Activated CD8-positive, alpha-beta T cell treated with anti-CD3 and anti-CD28 coated beads for 36 hours (primary cell): Measurements from ENCODE around the gene SPP2. TPM values are rescaled to one million over a fixed set of nuclear protein-coding genes. Genes with fewer than 3 reads are reported as not detected.

Source experiments
- ATAC-seq: fragments of 200-7000 bp; cut with Tn5 transposase; one replicate; pipeline ENCODE4 v1.10.0; 2021; ENCODE audit warnings: mild to moderate bottlenecking, moderate library complexity
- CTCF ChIA-PET: fragments of 350-600 bp; sonication (Branson Sonifier 250); formaldehyde crosslinking; loops from one replicate; lab custom pipeline; 2021; ENCODE audit warnings: antibody characterized with exemption; lab: Charles Lee
- POLR2A ChIA-PET: fragments of 350-600 bp; sonication (Branson Sonifier 250); formaldehyde crosslinking; loops from one replicate; lab custom pipeline; 2021; ENCODE audit warnings: antibody characterized with exemption; lab: Charles Lee
- DNase-seq: peaks from one replicate; pipeline ENCODE4 v3.0.0-alpha.2; 2020
- H3K27ac Mint-ChIP-seq: one replicate; pipeline ENCODE4 v1.8.0; 2021; ENCODE audit warnings: mild to moderate bottlenecking, mixed read lengths
- H3K27me3 Mint-ChIP-seq: one replicate; pipeline ENCODE4 v1.8.0; 2021; ENCODE audit warnings: mixed read lengths
- H3K36me3 Mint-ChIP-seq: one replicate; pipeline ENCODE4 v1.8.0; 2021; ENCODE audit warnings: low read depth, mixed read lengths
- H3K4me1 Mint-ChIP-seq: one replicate; pipeline ENCODE4 v1.8.0; 2021; ENCODE audit warnings: low read depth, mixed read lengths
- H3K4me3 Mint-ChIP-seq: one replicate; pipeline ENCODE4 v1.8.0; 2021; ENCODE audit warnings: mild to moderate bottlenecking, moderate library complexity, mixed read lengths
- H3K9me3 Mint-ChIP-seq: one replicate; pipeline ENCODE4 v1.8.0; 2021; ENCODE audit warnings: mixed read lengths
- CTCF ChIP-seq: fragments of 200-600 bp; IDR thresholded peaks from one replicate; pipeline ENCODE4 v1.8.0; 2022; ENCODE audit warnings: antibody characterized with exemption, mild to moderate bottlenecking
- intact Hi-C: fragments of 100-400 bp; cut with micrococcal nuclease; formaldehyde crosslinking; loops from one replicate; pipeline ENCODE4 v1.10.0; 2022
- total RNA-seq, 2 experiments: library from RNA; stranded (reverse); gene quantifications; one replicate each; pipeline ENCODE4 v1.2.3, GENCODE V29; 2021

SPP2 gene
- total RNA-seq, 2 experiments from 2014 or later = not detected

- CTCF ChIA-PET = no interaction called here
- ATAC-seq (no peak), DNase-seq (no peak)
- no peaks in the 10 kb centered on the region for H3K9me3 Mint-ChIP-seq
- intact Hi-C loops = no loop called here
- no peaks in the 10 kb centered on the region for H3K36me3 Mint-ChIP-seq
- no peak for TF ChIP-seq CTCF
- H3K27ac Mint-ChIP-seq = no peak overlapping the region
- H3K4me1 Mint-ChIP-seq = peaks cover 2% of the 10 kb centered on the region
- POLR2A ChIA-PET = no interaction called here
- H3K4me3 Mint-ChIP-seq = no peak overlapping the region
- no peaks in the 10 kb centered on the region for H3K27me3 Mint-ChIP-seq
Observed at GRCh38 chr2:234047361-234047760, 3.1 kb upstream of the SPP2 start.

GRCh38 chr2:234048049-234048448 lies 2.5 kb upstream of the SPP2 start:
- Mint-ChIP-seq H3K9me3 (no peaks in the 10 kb centered on the region), H3K36me3 (no peaks in the 10 kb centered on the region), H3K27me3 (no peaks in the 10 kb centered on the region), H3K27ac (no peak overlapping the region), H3K4me1 (peaks cover 2% of the 10 kb centered on the region), H3K4me3 (no peak overlapping the region)
- ATAC-seq (no peak), DNase-seq (no peak)
- ChIA-PET POLR2A (no interaction called here), CTCF (no interaction called here)
- TF ChIP-seq CTCF = no peak
- intact Hi-C loops = no loop called here

DNA sequence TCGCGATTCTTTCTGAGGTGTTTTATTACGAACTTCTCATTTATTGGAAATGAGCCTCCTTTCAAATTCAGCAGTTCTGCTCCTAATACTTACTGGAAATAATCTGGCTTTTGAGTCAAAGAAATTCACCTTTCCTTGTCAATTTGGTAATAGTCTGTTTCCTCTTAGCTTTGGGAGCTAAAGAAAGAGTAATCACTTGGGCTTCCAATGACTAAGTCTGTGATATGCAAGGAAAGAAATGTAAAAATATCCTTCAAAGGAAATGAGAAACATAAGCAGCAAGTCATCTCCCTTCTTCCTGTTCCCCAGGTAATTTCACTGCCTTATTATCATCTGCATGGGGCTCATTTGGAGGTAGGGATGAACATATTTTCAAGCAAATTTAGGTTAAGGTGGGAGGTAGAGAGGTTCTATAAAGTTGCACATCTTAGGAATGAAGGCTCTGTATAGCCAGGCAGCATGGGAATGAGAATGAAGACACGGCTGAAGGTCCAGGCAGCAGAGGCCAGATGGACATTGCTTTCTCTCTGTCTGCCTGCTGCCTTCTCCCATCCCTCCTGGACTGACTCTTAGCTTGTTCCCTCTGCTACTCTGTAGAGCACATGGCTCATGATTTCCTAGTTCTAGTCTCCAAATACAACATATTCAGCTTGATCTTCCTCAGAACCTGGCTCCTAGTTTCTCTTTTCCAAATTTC lies 1.0 kb downstream of the SPP2 start:
- DNase-seq (no peak), ATAC-seq (no peak)
- Mint-ChIP-seq H3K27ac (no peak overlapping the region), H3K9me3 (no peaks in the 10 kb centered on the region), H3K4me1 (peaks cover 2% of the 10 kb centered on the region), H3K36me3 (no peaks in the 10 kb centered on the region), H3K27me3 (no peaks in the 10 kb centered on the region), H3K4me3 (no peak overlapping the region)
- POLR2A ChIA-PET = no interaction called here
- intact Hi-C loops = no loop called here
- no peak for TF ChIP-seq CTCF
- CTCF ChIA-PET = no interaction called here

- CTCF ChIA-PET = no interaction called here
- ATAC-seq = no peak
Observed at GRCh38 chr2:234058881-234059280, 8.4 kb downstream of the SPP2 start.

More at GRCh38 chr2:234058881-234059280, 8.4 kb downstream of the SPP2 start:
- H3K4me3 Mint-ChIP-seq = no peak overlapping the region
- DNase-seq = no peak
- peaks cover 3% of the 10 kb centered on the region for H3K4me1 Mint-ChIP-seq
- H3K9me3 Mint-ChIP-seq = no peaks in the 10 kb centered on the region
- no peak overlapping the region for H3K27ac Mint-ChIP-seq
- POLR2A ChIA-PET = no interaction called here
- H3K27me3 Mint-ChIP-seq = no peaks in the 10 kb centered on the region
- intact Hi-C loops = no loop called here
- H3K36me3 Mint-ChIP-seq = no peaks in the 10 kb centered on the region
- TF ChIP-seq CTCF = no peak
